Tibial nerve (tissue), 4 donors: ENCODE measurements around the gene NANOS3.

Experiments
- EP300 ChIP-seq, 2 donors: sonication (generic); formaldehyde crosslinking; IDR thresholded peaks; one replicate each; pipeline ENCODE4 v1.6.1; 2017; ENCODE audit warnings: antibody characterized with exemption in 2 of 2, mild to moderate bottlenecking in 1 of 2
- POLR2A ChIP-seq, 2 donors: fragments of 450-650 bp; IDR thresholded peaks; one replicate each; pipeline ENCODE4 v1.6.1; 2017; ENCODE audit warnings: antibody characterized with exemption in 2 of 2, mild to moderate bottlenecking in 2 of 2, moderate library complexity in 2 of 2
- TF ChIP-seq, protein P1 (sequence below), 5 experiments: fragments of 200-600 bp in 3 of 5; fragments of 450-650 bp in 2 of 5; sonication (generic) in 3 of 5; IDR thresholded peaks; one replicate each; pipeline ENCODE4 v1.5.1; 2016 to 2019; ENCODE audit warnings: antibody characterized with exemption in 5 of 5, mild to moderate bottlenecking in 3 of 5, moderate library complexity in 2 of 5

DNA sequence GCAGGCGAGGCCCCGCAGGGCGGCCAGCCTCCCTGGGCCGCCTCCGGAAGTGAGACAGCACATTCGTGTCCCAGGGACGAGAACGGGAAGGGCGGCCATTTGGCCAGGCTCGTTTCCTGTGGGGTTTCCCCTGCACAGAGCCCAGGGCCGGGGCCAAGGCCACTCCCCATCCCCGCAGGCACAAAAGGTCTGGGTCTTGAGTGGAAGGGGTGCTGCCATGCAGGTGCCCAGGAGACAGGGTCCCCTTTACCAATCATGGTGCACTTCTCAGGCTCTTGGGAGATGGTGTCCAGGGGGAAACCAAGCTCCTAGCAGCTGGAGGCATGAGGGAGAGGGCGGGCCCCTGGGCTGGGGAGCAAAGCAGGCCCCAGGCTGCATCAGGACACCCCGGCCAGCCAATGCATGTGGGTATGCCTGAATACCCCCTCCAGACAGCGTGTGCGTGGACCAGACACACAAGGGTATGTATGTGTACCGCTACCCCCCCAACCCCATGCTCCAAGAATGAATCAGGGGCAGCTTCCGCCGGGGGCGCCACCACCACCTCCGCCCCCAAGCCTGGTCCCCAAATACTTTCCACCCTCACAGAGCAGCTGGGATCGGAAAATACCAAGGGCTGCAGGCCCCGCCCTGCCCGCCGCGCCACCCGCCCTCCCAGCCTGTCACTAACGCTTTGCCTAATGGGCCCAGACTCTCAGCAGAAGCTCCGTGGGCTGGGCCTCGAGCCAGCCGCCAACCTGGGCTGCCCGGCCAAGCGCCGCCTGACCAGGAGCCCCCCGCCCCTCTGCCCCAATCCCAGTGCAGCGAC, 37.6 kb upstream of the NANOS3 start:
- TF ChIP-seq EP300 (IDR thresholded peaks at IDR 0.05) = peak; percentile 13 to 89
- TF ChIP-seq POLR2A (IDR thresholded peaks at IDR 0.05) = peak in 1 of 2 donors; percentile 51
- TF ChIP-seq, protein P1, sequence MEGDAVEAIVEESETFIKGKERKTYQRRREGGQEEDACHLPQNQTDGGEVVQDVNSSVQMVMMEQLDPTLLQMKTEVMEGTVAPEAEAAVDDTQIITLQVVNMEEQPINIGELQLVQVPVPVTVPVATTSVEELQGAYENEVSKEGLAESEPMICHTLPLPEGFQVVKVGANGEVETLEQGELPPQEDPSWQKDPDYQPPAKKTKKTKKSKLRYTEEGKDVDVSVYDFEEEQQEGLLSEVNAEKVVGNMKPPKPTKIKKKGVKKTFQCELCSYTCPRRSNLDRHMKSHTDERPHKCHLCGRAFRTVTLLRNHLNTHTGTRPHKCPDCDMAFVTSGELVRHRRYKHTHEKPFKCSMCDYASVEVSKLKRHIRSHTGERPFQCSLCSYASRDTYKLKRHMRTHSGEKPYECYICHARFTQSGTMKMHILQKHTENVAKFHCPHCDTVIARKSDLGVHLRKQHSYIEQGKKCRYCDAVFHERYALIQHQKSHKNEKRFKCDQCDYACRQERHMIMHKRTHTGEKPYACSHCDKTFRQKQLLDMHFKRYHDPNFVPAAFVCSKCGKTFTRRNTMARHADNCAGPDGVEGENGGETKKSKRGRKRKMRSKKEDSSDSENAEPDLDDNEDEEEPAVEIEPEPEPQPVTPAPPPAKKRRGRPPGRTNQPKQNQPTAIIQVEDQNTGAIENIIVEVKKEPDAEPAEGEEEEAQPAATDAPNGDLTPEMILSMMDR (IDR thresholded peaks at IDR 0.05) = peak in 2 of 5 experiments; percentile 10 to 14
